ENCODE measurements around the gene CLCA4. TPM values are rescaled to one million over a fixed set of nuclear protein-coding genes. Genes with fewer than 3 reads are reported as not detected.

Gene CLCA4
- total RNA-seq, 1 donor from 2014 or later = 0.27 TPM

DNA sequence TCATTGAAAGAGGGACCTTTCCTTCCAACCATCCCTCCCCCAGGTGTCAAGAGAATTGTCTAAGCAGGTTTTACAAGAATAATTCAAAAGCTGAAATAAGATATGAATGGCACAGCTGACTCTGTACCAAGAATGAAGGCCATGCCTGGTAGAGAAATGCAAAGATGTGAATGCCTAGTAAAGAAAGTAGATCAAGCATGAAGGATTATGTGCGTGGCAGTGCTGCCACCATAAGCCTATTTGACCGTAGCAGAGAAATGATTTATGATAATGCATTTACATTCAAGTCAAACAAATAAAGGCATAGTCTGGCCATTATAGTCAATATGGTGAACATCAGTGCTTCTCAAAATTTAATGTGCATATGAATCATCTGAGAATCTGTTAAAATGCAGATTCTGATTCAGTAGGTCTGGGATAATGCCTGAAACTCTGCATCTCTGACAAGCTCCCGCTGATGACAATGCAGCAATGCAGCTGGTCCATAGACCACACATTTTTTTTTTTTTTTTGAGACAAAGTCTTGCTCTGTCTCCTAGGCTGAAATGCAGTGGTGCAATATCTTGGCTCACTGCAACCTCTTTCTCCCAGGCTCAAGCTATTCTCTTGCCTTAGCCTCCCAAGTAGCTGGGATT lies 16.6 kb upstream of the CLCA4 start:
- no peak overlapping the region for H3K27ac ChIP-seq (replicated peaks)
- no peaks in the 10 kb centered on the region for H3K9me3 ChIP-seq (replicated peaks)
- H3K4me1 ChIP-seq = no peaks in the 10 kb centered on the region
- H3K4me3 ChIP-seq = no peak overlapping the region
- DNase-seq = no peak
- no peaks in the 10 kb centered on the region for H3K36me3 ChIP-seq
- intact Hi-C loops (cut with micrococcal nuclease) = no loop called here
- TF ChIP-seq CTCF (IDR thresholded peaks at IDR 0.05; ENCODE audit: borderline replicate concordance) = no peak
- no peaks in the 10 kb centered on the region for H3K27me3 ChIP-seq (ENCODE audit: low read depth)

GRCh38 chr1:86537928-86538695 lies 8.8 kb upstream of the CLCA4 start:
- Histone ChIP-seq H3K9me3 (replicated peaks) (no peaks in the 10 kb centered on the region), H3K27ac (replicated peaks) (no peak overlapping the region), H3K36me3 (no peaks in the 10 kb centered on the region), H3K4me1 (no peaks in the 10 kb centered on the region), H3K27me3 (ENCODE audit: low read depth) (peaks cover 17% of the 10 kb centered on the region), H3K4me3 (no peak overlapping the region)
- no peak for TF ChIP-seq CTCF (IDR thresholded peaks at IDR 0.05; ENCODE audit: borderline replicate concordance)
- intact Hi-C loops (cut with micrococcal nuclease) = no loop called here
- no peak for DNase-seq

- H3K27ac ChIP-seq (replicated peaks) = no peak overlapping the region
- intact Hi-C loops (cut with micrococcal nuclease) = no loop called here
- H3K4me1 ChIP-seq = no peaks in the 10 kb centered on the region
- no peaks in the 10 kb centered on the region for H3K36me3 ChIP-seq
- no peak overlapping the region for H3K4me3 ChIP-seq
- peaks cover 17% of the 10 kb centered on the region for H3K27me3 ChIP-seq (ENCODE audit: low read depth)
- no peaks in the 10 kb centered on the region for H3K9me3 ChIP-seq (replicated peaks)
- DNase-seq = no peak
- TF ChIP-seq CTCF (IDR thresholded peaks at IDR 0.05; ENCODE audit: borderline replicate concordance) = no peak
These were observed 8.1 kb upstream of the CLCA4 start for GRCh38 chr1:86538775-86539174.

GRCh38 chr1:86541859-86542258 lies 5.0 kb upstream of the CLCA4 start:
- Histone ChIP-seq H3K36me3 (no peaks in the 10 kb centered on the region), H3K4me1 (no peaks in the 10 kb centered on the region), H3K4me3 (no peak overlapping the region), H3K27ac (replicated peaks) (no peak overlapping the region), H3K9me3 (replicated peaks) (peaks cover 13% of the 10 kb centered on the region), H3K27me3 (ENCODE audit: low read depth) (peaks cover 17% of the 10 kb centered on the region)
- intact Hi-C loops (cut with micrococcal nuclease) = no loop called here
- TF ChIP-seq CTCF (IDR thresholded peaks at IDR 0.05; ENCODE audit: borderline replicate concordance) = no peak
- no peak for DNase-seq

- TF ChIP-seq CTCF (IDR thresholded peaks at IDR 0.05; ENCODE audit: borderline replicate concordance) = no peak
- Histone ChIP-seq H3K4me3 (no peak overlapping the region), H3K4me1 (no peaks in the 10 kb centered on the region), H3K36me3 (no peaks in the 10 kb centered on the region), H3K27me3 (ENCODE audit: low read depth) (peaks cover 14% of the 10 kb centered on the region), H3K9me3 (replicated peaks) (peaks cover 13% of the 10 kb centered on the region), H3K27ac (replicated peaks) (no peak overlapping the region)
- intact Hi-C loops (cut with micrococcal nuclease) = no loop called here
- no peak for DNase-seq
These were observed 4.2 kb upstream of the CLCA4 start for GRCh38 chr1:86542631-86543030.
